IPS-18a (cell line): ENCODE data around the gene KHNYN.

ENCODE experiments used
- H3K27ac ChIP-seq: one replicate; pipeline ENCODE4 v1.5.1; 2013; ENCODE audit warnings: low read length
- H3K27me3 ChIP-seq: one replicate; pipeline ENCODE4 v1.6.1; 2013; ENCODE audit warnings: mild to moderate bottlenecking, low read length; ENCODE audit not compliant: control insufficient read depth, insufficient read depth
- H3K36me3 ChIP-seq: one replicate; pipeline ENCODE4 v1.6.1; 2013; ENCODE audit warnings: low read depth, low read length; ENCODE audit not compliant: control insufficient read depth
- H3K4me1 ChIP-seq: one replicate; pipeline ENCODE4 v1.6.1; 2013; ENCODE audit warnings: low read depth, low read length; ENCODE audit not compliant: control insufficient read depth
- H3K4me3 ChIP-seq: one replicate; pipeline ENCODE4 v1.5.1; 2013; ENCODE audit warnings: low read length
- H3K9ac ChIP-seq: one replicate; pipeline ENCODE4 v1.6.1; 2013; ENCODE audit warnings: mild to moderate bottlenecking, low read length, moderate library complexity
- H3K9me3 ChIP-seq: one replicate; pipeline ENCODE4 v1.6.1; 2013; ENCODE audit warnings: low read depth, low read length; ENCODE audit not compliant: control insufficient read depth

Gene KHNYN

DNA sequence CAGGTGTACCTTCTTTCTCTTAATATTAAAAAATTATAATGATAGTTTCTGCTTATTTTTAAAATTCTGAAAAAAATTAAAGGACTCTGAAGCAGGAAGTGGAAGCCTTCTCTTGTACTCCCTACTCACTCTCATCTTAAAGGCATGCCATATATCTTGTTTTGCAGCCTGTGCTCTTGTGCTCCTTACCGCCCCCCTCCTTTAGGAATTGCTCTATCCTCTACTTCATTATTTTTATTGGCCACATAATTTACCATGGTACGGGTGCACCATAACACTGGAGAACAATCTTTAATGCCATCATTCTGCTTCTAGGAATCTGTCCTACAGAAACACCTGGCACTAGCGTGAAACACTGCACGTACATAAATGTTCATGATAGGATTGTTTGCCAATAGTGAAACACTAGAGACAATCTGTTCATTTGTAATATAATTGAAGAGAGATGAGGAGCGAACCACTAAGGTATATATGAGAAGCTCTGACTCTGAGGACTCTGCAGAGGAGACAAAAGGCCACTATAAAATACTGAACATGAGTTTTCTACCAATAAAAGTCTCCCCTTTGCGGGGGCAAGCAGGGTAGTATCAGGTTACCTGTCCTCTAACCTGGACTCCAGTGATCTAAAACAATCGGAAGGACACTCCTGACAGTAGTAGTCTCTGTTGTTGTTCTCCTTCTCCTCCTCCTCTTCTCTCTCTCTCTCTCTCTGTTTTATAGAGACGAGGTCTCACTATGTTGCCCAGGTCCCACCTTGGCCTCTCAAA lies 37.2 kb upstream of the KHNYN start:
- peaks cover 10% of the 10 kb centered on the region for H3K4me1 ChIP-seq
- H3K27ac ChIP-seq = no peak overlapping the region
- no peak overlapping the region for H3K4me3 ChIP-seq
- no peak overlapping the region for H3K9ac ChIP-seq
- no peaks in the 10 kb centered on the region for H3K27me3 ChIP-seq
- H3K36me3 ChIP-seq = no peaks in the 10 kb centered on the region
- no peaks in the 10 kb centered on the region for H3K9me3 ChIP-seq

DNA sequence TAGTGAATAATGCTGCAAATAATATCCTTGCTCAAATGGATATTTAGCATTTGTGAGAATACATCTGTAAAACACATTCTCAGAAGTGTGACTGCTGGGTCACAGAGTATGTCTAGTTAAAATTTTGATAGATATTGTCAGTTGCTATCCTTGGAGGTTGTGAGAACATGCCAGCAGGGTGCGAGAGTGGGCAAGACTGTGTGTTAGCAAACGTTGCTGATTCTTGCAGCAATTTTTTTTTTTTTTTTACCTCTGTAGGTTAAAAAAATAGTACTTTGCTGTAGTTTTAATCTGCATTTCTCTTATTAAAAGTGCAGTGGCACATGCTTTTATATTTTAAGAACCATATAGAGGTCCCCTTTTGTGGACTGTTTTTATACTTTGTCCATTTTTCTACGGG lies 35.5 kb upstream of the KHNYN start:
- Histone ChIP-seq H3K27ac (no peak overlapping the region), H3K27me3 (no peaks in the 10 kb centered on the region), H3K4me3 (no peak overlapping the region), H3K36me3 (no peaks in the 10 kb centered on the region), H3K9ac (no peak overlapping the region), H3K9me3 (no peaks in the 10 kb centered on the region), H3K4me1 (peaks cover 13% of the 10 kb centered on the region)

DNA sequence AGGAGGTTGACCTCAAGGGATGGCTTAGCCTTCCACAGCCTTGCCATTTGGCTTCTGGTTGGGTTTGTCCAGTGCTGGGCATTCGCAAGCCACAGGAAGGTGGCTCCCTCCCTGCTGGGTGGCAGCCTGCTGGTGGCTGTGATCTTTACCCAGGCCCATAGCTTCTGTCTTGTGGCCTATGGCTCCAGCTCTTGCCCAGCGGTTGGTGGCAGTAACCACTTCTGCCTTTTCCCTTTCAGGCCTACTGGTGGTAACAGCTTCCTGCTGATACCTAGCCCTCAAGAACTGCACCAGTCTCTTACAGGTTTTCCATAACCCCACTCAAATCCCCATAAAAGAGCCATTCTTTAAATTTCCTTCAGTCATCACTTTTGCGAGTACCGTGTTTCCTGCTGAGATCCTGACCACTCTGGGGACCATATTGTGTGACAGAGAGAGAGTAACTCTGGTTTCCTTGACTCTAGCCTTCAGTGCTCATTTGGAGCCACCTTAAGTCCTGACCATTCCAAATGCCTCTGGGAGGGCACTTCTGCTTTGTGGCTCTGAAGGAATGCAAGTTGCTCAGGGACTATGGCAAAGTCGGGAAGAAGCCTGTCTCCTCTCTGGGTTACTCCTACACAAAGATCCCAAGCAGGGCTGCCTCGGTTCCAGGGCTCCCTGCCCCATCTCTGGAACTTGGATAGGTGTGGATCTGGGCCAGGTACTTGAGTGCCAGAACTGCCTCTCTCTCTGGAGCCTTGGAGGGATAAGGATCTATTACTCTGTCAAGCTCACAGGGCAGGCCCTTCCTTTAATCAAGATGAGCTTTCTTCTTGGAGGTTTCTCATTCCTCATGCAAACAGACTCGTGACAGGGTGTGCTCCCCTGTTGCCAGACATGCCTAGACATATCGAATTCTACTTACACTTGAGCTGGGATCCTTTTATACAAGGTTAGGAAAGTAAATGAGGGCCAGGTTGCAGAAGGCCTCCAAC lies 33.9 kb upstream of the KHNYN start:
- H3K4me1 ChIP-seq = peaks cover 19% of the 10 kb centered on the region
- H3K27ac ChIP-seq = no peak overlapping the region
- H3K9ac ChIP-seq = no peak overlapping the region

DNA sequence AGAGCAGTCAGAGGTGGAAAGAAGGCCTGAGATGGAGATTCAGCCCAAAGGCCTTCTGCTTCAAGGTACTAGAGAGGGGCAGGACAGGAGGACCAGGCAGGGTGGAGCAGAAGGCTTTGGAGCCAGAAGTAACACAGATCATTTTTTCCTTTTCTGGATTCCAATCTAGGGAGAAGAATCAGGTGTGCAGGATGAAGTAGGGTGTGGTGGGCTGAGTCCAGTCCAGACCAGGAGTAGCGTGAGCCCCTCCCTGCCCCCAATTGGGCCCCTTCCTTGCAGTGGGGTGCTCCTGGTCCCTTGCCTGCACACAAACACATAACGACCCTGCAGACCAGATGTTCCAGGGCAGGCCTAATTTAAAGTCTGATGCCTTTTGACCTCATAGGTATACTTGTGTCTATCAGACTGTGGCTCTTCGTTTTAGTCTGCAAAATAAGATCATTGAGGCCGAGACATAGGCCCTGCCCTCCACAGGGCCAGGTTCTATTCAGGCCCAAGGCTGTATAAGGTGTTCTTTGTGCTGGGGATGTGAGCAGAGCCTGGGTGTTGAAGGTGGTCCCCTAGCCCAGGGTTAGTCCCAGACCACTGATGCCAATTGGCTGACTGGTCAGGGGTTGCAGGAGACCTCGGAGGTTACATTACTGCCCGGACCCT lies 32.0 kb upstream of the KHNYN start:
- Histone ChIP-seq H3K27ac (no peak overlapping the region), H3K4me3 (peak overlapping the region; percentile 73), H3K27me3 (peaks cover 5% of the 10 kb centered on the region), H3K9me3 (no peaks in the 10 kb centered on the region), H3K4me1 (peaks cover 14% of the 10 kb centered on the region), H3K9ac (no peak overlapping the region), H3K36me3 (no peaks in the 10 kb centered on the region)

More for the DNA sequence above, 33.9 kb upstream of the KHNYN start:
- Histone ChIP-seq H3K9me3 (no peaks in the 10 kb centered on the region), H3K4me3 (no peak overlapping the region), H3K36me3 (no peaks in the 10 kb centered on the region), H3K27me3 (peaks cover 5% of the 10 kb centered on the region)

DNA sequence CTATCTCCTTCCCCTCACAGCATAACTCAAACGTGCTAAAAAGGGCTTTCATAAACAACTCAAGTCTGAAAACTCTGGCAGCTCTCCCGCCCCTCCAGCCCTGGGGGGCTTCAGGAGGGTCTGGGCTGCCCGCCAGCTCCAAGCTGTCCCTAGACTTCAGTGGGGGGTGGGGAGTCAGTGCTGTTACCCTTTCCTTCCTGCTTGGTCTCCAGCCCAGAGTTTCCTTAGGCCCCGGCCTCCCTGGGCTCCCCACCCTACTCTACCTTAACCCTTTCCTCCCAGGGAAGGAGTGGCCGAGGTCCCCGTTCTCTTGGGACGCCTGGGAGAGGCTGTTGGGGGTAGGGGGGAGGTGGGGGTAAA lies 31.5 kb upstream of the KHNYN start:
- Histone ChIP-seq H3K27me3 (peaks cover 5% of the 10 kb centered on the region), H3K9ac (no peak overlapping the region), H3K4me1 (peaks cover 12% of the 10 kb centered on the region), H3K4me3 (peak overlapping the region; percentile 73), H3K36me3 (no peaks in the 10 kb centered on the region), H3K9me3 (no peaks in the 10 kb centered on the region), H3K27ac (no peak overlapping the region)

DNA sequence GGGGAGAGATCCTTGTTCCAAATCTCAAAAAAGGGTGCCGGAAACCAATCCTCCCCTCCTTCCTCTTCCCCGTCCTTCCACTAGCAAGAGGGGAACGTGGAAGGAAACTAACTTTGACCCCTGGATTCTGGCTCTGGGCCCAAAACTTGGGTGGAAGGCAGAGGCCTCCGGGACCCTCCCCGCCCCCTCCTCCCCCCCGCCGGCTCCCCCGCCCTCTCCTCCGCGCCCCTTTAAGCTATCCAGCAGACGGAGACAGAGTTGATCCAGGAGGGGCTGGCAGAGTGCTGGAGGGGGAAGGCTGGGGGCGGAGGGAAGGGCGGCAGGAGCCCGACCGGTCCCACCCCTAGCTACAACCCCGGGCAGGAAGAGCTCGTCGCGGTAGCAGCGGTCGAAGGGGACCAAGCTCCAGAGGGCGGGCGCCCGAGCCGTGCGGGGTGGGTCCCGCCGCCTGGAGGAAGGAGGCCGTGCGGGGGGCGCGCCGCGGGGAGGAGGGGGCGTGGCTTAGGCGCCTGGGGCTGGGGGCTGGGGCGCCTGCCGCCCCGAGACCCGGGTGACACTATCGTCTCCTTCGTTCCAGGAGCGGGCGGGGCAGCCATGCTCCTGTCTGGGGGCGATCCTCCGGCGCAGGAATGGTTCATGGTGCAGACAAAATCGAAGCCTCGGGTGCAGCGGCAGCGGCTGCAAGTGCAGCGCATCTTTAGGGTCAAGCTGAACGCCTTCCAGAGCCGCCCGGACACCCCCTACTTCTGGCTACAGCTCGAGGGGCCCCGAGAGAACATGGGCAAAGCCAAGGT lies 30.9 kb upstream of the KHNYN start, which contains the start of gene NYNRIN:
TSS of gene NYNRIN (plus strand) at position 351 of the 794 bp plus-strand sequence. CDS start at position 595, 244 bp downstream.
- no peaks in the 10 kb centered on the region for H3K36me3 ChIP-seq
- H3K4me3 ChIP-seq = peak within 1 kb of the TSS; percentile 73
- H3K9ac ChIP-seq = peak within 1 kb of the TSS; percentile 58
- H3K9me3 ChIP-seq = no peaks in the 10 kb centered on the region
- H3K4me1 ChIP-seq = peaks cover 12% of the 10 kb centered on the region
- no peak within 1 kb of the TSS for H3K27ac ChIP-seq
- peaks cover 5% of the 10 kb centered on the region for H3K27me3 ChIP-seq

DNA sequence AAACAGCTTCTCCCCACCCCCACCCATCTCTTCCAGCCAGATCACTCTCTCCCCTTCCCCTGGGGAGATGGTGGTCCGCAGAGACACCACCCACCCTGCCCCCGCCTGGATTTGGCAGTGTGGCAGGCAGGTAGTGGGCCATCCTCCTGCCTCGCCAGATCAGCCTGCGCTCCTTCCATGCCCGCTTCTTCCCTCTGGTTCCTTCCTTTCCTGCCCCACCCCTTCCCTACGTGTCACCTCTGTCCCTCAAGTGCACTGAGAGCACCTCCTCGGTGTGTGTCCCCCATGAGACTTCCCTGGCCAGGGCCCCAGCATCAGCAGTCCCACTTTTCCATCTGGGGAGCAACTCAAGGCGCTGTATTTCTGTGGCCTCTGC lies 30.3 kb upstream of the KHNYN start:
- Histone ChIP-seq H3K4me3 (peak overlapping the region; percentile 73), H3K27me3 (peaks cover 5% of the 10 kb centered on the region), H3K9me3 (no peaks in the 10 kb centered on the region), H3K4me1 (peaks cover 12% of the 10 kb centered on the region), H3K9ac (peak overlapping the region; percentile 58), H3K27ac (no peak overlapping the region), H3K36me3 (no peaks in the 10 kb centered on the region)

DNA sequence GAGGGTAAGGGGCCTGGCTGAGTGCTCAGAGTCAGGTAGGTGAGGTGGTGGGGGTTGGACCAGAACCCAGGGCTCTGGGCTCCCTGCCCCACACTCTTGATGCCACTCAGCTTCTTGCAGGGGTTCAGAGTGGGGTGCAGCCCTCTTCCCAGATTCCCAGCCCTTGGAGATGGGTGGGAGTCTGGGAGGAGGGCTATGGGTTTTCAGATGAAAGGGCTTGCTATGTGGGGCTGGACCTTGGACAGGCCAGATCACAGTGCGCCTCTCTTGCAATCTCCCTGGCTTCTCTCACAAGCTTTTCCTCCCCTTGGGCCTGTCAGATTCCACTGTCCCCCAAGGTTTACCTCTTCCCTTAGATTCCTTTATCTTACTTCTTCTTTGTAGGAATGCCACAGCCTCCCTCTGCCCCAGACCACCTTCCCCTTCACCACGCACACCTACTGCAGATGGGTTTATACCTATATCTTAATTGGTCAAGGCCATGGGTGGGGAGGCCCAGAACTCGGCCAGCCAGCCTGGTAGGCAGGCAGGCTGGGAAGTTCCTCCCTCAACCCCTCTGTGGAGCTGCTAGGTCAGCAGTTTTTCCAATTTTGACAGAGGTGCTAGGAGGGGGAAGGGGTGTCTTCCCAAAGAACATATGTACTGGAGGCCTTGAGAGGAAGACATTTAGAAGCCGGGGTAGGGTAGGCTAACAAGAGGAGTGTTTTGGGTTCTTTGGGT lies 29.6 kb upstream of the KHNYN start:
- Histone ChIP-seq H3K4me1 (peaks cover 12% of the 10 kb centered on the region), H3K4me3 (peak overlapping the region; percentile 73), H3K36me3 (no peaks in the 10 kb centered on the region), H3K9ac (no peak overlapping the region), H3K27me3 (peaks cover 5% of the 10 kb centered on the region), H3K9me3 (no peaks in the 10 kb centered on the region), H3K27ac (no peak overlapping the region)

DNA sequence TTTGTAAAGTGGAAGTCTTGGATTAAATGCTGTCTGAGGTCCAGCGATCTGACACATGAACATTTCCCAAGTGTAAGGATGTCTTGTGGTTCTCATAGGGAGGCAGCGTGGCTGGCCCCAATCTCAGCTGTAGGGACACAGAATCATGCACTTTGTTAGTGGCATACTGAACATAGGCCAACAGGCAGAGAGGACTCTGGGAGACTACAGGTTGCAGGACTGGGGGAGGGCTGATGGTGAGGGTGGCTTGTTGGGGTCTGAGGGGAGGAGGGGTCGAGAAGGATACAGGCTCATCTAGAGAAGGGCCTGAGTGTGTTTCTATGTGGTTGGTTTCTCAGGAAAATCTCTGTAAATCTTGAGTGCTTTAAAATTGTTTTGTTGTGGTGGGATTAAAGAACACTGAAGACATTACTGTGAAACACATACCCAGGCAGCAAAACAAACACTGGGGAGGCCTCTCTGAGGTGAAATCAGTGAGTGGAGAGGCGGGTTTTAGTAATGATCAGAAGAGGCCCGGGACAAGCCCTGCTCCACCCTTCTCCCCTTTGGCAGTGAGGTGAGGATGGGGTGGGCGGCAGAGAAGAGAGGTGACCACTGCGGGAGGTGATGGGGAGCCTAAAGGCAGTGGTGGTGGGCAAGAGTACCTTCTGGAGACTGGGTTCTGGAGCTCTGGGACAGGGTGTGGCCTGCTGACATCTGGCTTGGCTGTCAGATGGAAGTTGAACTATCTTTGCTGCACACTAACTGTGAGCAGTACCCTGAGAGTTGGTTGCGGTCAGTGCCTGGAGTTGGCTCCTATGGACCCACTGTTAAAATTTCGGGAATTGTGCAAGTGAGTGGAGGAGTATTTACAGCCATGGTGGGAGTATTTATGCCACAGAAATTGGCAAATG lies 27.7 kb upstream of the KHNYN start:
- Histone ChIP-seq H3K4me1 (peaks cover 12% of the 10 kb centered on the region), H3K9ac (no peak overlapping the region)

More for the DNA sequence above, 27.7 kb upstream of the KHNYN start:
- no peaks in the 10 kb centered on the region for H3K9me3 ChIP-seq
- no peaks in the 10 kb centered on the region for H3K36me3 ChIP-seq
- no peak overlapping the region for H3K4me3 ChIP-seq
- peaks cover 5% of the 10 kb centered on the region for H3K27me3 ChIP-seq
- H3K27ac ChIP-seq = no peak overlapping the region
